NT2/D1 (cell line): ENCODE measurements around the gene C1orf21.

ENCODE experiments used
- DNase-seq: peaks from one replicate; pipeline ENCODE4 v3.0.0-alpha.2; 2011; ENCODE audit warnings: low read depth, low spot score
- H3K27me3 ChIP-seq: 2 replicates; pipeline ENCODE4 v1.6.0; 2011; ENCODE audit warnings: mild to moderate bottlenecking; ENCODE audit not compliant: insufficient read length, insufficient read depth
- H3K36me3 ChIP-seq: 2 replicates; pipeline ENCODE4 v1.6.1; 2011; ENCODE audit warnings: mild to moderate bottlenecking, low read length, mixed read lengths; ENCODE audit not compliant: insufficient read depth, insufficient read length
- H3K4me1 ChIP-seq: 2 replicates; pipeline ENCODE4 v1.5.1; 2011; ENCODE audit not compliant: insufficient read depth, insufficient read length
- H3K4me3 ChIP-seq: 2 replicates; pipeline ENCODE4 v1.5.1; 2011; ENCODE audit warnings: low read depth; ENCODE audit not compliant: insufficient read length
- H3K9ac ChIP-seq: 2 replicates; pipeline ENCODE4 v1.6.0; 2011; ENCODE audit warnings: low read depth; ENCODE audit not compliant: insufficient read length
- H3K9me3 ChIP-seq: 2 replicates; pipeline ENCODE4 v1.5.1; 2011; ENCODE audit warnings: mild to moderate bottlenecking, low read length; ENCODE audit not compliant: insufficient read depth
- SUZ12 ChIP-seq: IDR thresholded peaks from 2 replicates; pipeline ENCODE4 v1.6.1; 2011; ENCODE audit not compliant: insufficient read length, insufficient read depth; ENCODE audit errors: extremely low read depth
- YY1 ChIP-seq: IDR thresholded peaks from 2 replicates; pipeline ENCODE4 v1.6.1; 2011; ENCODE audit not compliant: insufficient read length, insufficient read depth
- ZNF274 ChIP-seq: IDR thresholded peaks from 2 replicates; pipeline ENCODE4 v1.6.1; 2011; ENCODE audit warnings: mild to moderate bottlenecking, low read depth, low read length

C1orf21 gene

DNA sequence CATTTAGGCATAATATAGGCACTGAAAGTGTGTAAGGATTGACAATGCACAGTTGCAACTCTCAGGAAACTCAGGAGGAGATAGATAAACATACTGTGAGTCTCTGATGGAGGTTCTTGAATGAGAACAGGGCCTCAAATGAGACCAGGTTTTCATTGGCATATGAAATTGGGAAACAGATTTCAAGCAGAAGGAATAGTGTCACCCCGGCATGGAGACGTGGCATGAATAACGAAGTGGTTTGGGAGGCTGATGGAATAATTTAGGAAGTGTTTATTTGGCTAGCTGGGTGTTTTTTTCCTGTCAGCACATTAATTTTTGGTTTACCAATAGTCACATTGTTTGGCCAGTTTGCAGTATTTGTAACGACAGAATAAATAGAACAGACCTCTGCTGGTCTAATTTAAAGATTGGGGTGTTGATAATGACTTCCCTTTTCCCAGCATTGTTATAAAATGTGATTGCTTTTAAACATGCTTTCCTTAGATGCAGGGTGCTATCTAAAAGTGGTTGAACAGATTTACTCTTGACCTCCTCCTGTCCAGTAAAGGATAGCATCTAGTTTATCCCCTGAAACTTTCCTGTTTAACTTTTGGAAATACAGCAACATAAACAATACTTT is 132.0 kb downstream of the C1orf21 start:
- DNase-seq = no peak
- H3K27me3 ChIP-seq = no peaks in the 10 kb centered on the region
- H3K36me3 ChIP-seq = no peaks in the 10 kb centered on the region
- no peak overlapping the region for H3K9ac ChIP-seq
- TF ChIP-seq ZNF274 (no peak), YY1 (no peak), SUZ12 (no peak)
- no peaks in the 10 kb centered on the region for H3K4me1 ChIP-seq
- H3K4me3 ChIP-seq = no peak overlapping the region
- no peaks in the 10 kb centered on the region for H3K9me3 ChIP-seq

DNA sequence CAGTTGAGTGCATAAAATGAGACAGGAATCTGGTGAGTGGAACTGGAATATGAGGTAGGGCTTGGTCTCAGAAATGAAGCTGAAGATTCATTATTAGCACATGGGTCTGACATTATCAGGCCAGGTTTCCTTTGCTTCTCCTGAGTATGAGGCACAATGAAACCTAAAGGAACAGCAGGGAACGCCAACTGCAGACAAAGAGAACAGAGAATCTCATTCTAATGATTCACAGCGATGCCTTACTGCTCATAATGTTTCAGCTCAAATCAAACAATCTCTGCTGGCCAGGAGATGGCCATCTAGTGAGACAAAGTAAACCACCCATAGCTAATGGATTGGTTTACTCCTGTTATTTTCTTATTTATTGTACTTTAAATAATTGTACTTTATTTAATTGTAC is 133.5 kb downstream of the C1orf21 start:
- Histone ChIP-seq H3K36me3 (no peaks in the 10 kb centered on the region), H3K27me3 (no peaks in the 10 kb centered on the region), H3K4me1 (no peaks in the 10 kb centered on the region), H3K9ac (no peak overlapping the region), H3K4me3 (no peak overlapping the region), H3K9me3 (no peaks in the 10 kb centered on the region)
- no peak for DNase-seq
- no peak for TF ChIP-seq SUZ12
- no peak for TF ChIP-seq YY1
- no peak for TF ChIP-seq ZNF274

DNA sequence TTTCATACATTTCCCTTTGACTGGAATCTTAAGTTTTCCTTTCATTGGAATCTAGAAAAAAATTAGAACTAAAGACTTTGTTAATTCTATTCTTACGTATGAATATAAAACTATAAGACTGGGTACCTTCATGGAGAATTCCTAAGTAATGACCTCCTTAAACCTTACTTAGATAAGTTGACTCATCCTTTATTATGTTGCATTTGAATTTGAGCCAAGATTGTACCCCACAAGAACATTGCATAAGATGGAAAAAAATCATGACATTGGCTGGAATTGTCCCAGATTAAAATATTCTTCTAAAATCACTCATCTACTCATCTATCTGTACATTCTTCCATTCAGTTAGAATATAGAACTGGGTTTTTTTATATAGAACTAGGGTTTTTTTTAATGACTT is 137.4 kb downstream of the C1orf21 start:
- DNase-seq = no peak
- TF ChIP-seq SUZ12 (no peak), ZNF274 (no peak), YY1 (no peak)
- Histone ChIP-seq H3K9me3 (no peaks in the 10 kb centered on the region), H3K9ac (no peak overlapping the region), H3K27me3 (no peaks in the 10 kb centered on the region), H3K36me3 (no peaks in the 10 kb centered on the region), H3K4me3 (no peak overlapping the region), H3K4me1 (no peaks in the 10 kb centered on the region)

DNA sequence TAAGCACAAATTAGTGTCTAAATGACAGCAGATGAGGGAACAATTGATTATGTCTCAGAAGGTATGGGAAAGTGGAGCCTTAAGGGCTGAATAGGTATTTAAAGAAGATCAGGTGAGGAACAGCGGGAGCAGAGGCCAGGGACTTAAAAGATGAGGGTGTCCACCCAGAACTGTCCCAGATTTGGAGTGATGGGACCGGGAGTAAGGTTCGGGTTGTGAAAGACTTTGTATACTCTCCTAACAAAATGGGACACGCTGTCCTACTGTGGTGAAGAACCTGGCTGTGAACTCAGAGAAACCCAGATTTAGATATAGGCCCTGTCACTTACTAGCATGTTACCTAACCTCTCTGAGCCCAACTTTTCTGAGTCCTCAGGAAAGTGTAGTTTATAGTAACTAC is 140.6 kb downstream of the C1orf21 start:
- Histone ChIP-seq H3K9ac (no peak overlapping the region), H3K4me3 (no peak overlapping the region), H3K27me3 (no peaks in the 10 kb centered on the region), H3K9me3 (no peaks in the 10 kb centered on the region), H3K4me1 (no peaks in the 10 kb centered on the region), H3K36me3 (no peaks in the 10 kb centered on the region)
- no peak for DNase-seq
- TF ChIP-seq YY1 (no peak), SUZ12 (no peak), ZNF274 (no peak)

DNA sequence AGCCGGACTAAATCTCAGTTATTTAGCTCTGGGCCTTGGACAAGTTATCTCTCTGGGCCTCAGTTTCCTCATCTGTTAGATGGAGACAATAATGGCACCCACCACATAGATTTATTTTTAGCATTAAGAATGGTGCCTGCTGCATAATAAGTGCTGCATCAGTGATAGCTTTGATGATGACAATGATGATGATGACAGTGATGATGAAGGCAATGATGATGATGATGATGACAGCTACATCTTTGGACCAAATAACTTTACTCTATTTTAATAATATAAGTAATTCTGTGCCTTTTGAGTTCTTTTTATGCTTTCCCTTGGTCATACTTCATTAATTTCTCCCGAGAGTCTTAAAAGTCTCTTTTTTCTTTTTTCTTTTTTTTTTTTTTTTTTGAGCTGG is 143.4 kb downstream of the C1orf21 start:
- Histone ChIP-seq H3K36me3 (no peaks in the 10 kb centered on the region), H3K4me1 (no peaks in the 10 kb centered on the region), H3K9me3 (no peaks in the 10 kb centered on the region), H3K9ac (no peak overlapping the region), H3K27me3 (no peaks in the 10 kb centered on the region), H3K4me3 (no peak overlapping the region)
- DNase-seq = no peak
- TF ChIP-seq ZNF274 = no peak
- TF ChIP-seq YY1 = no peak
- TF ChIP-seq SUZ12 = no peak

DNA sequence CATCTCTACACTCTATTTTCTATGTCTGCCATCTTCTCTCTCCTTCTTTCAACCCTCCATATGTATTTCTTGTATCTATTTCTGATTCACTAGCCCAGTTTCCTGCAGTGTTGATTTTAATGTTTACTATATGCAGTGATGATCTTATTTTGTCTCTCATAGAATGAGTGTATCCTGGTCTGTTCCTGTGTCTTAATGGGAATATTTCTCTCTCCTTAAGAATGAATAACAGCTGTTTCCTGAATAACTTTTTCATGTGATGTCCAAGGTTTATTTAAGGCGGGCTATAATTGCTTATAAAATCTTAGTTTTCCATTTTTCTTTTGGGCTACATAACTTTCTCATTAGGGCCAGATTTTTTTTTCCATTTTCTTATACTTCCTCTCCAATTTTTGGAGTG is 144.5 kb downstream of the C1orf21 start:
- no peak for DNase-seq
- H3K4me3 ChIP-seq = no peak overlapping the region
- H3K9me3 ChIP-seq = no peaks in the 10 kb centered on the region
- H3K27me3 ChIP-seq = no peaks in the 10 kb centered on the region
- no peak overlapping the region for H3K9ac ChIP-seq
- no peaks in the 10 kb centered on the region for H3K36me3 ChIP-seq
- no peaks in the 10 kb centered on the region for H3K4me1 ChIP-seq
- TF ChIP-seq YY1 (no peak), SUZ12 (no peak), ZNF274 (no peak)

DNA sequence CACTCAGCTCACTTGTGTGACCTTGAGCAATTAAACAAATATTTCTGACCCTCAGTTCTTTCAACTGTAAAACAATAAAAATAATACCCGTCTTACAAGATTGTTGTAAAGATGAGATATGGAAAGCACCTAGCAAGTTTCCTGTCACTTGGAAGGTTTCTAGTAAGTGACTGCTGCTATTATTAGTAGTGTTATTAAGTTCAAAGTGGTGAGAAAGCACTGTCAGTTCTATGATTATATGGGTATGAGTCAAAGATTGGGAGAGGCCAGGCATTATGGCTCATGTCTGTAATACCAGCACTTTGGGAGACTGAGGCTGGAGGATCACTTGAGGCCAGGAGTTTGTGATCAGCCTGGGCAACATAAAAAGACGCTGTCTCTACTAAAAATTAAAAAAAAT is 145.4 kb downstream of the C1orf21 start:
- Histone ChIP-seq H3K4me3 (no peak overlapping the region), H3K9ac (no peak overlapping the region), H3K9me3 (no peaks in the 10 kb centered on the region), H3K36me3 (no peaks in the 10 kb centered on the region), H3K27me3 (no peaks in the 10 kb centered on the region), H3K4me1 (no peaks in the 10 kb centered on the region)
- no peak for TF ChIP-seq ZNF274
- TF ChIP-seq SUZ12 = no peak
- no peak for TF ChIP-seq YY1
- DNase-seq = no peak
